ENCODE measurements around the gene IL20RB. TPM values are rescaled to one million over a fixed set of nuclear protein-coding genes. Genes with fewer than 3 reads are reported as not detected.
"Not testable (repeated sequence)": the region's sequence is repeated elsewhere in the genome, so short reads cannot be mapped to it uniquely, and the experiment has no call there.

IL20RB gene
- total and polyA plus RNA-seq, 2 of the 4 experiments (the other 2 are of a cell fraction): 0.72 to 0.97 TPM

- TF ChIP-seq, protein P1, sequence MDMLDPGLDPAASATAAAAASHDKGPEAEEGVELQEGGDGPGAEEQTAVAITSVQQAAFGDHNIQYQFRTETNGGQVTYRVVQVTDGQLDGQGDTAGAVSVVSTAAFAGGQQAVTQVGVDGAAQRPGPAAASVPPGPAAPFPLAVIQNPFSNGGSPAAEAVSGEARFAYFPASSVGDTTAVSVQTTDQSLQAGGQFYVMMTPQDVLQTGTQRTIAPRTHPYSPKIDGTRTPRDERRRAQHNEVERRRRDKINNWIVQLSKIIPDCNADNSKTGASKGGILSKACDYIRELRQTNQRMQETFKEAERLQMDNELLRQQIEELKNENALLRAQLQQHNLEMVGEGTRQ (IDR thresholded peaks at IDR 0.05; ENCODE audit: low read depth, low read length): no peak
- TF ChIP-seq NFE2L2 (IDR thresholded peaks at IDR 0.05; ENCODE audit: low read depth, low read length): no peak
Measured at GRCh38 chr3:137013951-137014688, 56.3 kb downstream of the IL20RB start (continued).

DNA sequence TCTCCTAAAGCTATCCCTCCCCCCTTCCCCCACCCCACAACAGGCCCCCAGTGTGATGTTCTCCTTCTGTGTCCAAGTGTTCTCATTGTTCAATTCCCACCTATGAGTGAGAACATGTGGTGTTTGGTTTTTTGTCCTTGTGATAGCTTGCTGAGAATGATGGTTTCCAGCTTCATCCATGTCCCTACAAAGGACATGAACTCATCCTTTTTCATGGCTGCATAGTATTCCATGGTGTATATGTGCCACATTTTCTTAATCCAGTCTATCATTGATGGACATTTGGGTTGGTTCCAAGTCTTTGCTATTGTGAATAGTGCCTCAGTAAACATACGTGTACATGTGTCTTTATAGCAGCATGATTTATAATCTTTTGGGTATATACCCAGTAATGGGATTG lies 59.5 kb downstream of the IL20RB start:
- H3K4me1 ChIP-seq (ENCODE audit: control insufficient read depth, insufficient read depth, low read length); ATAC-seq (ENCODE audit: low read depth); H3K18ac ChIP-seq (ENCODE audit: low read depth, low read length); H4K5ac ChIP-seq (ENCODE audit: low read depth, low read length); in situ Hi-C loops (cut with MboI; ENCODE audit: low sequenced_read_pairs); H3K9me3 ChIP-seq (ENCODE audit: control insufficient read depth, insufficient read depth, low read length); H2BK120ac ChIP-seq (ENCODE audit: low read depth, low read length); dilution Hi-C loops (cut with HindIII; ENCODE audit: low sequenced_read_pairs, unreplicated experiment); H2AK9ac ChIP-seq (replicated peaks; ENCODE audit: low read depth, low read length, poor library complexity); H2BK20ac ChIP-seq (ENCODE audit: low read depth, low read length); H2BK5ac ChIP-seq (ENCODE audit: low read depth, low read length, poor library complexity, severe bottlenecking); H4K8ac ChIP-seq (ENCODE audit: low read depth in 2 of 2, low read length in 2 of 2); H3K79me1 ChIP-seq (ENCODE audit: low read depth in 1 of 2, low read length in 2 of 2); DNase-seq; H3K4ac ChIP-seq (ENCODE audit: low read depth, low read length); H2AFZ ChIP-seq (replicated peaks; ENCODE audit: low read length, poor library complexity); H3K9me1 ChIP-seq (ENCODE audit: insufficient read depth, low read length); BruUV-seq (replicated peaks); H3K4me3 ChIP-seq (ENCODE audit: insufficient read depth, low read depth, low read length); CTCF ChIA-PET; H3K36me3 ChIP-seq (ENCODE audit: control insufficient read depth, insufficient read depth, low read length); H3K4me2 ChIP-seq (ENCODE audit: low read depth, low read length); H4K20me1 ChIP-seq (ENCODE audit: insufficient read depth, low read length); H3K23ac ChIP-seq (ENCODE audit: low read depth, low read length); H3K9ac ChIP-seq (ENCODE audit: low read depth, low read length); H2AK5ac ChIP-seq (ENCODE audit: low read depth, low read length); H3K27me3 ChIP-seq (ENCODE audit: control insufficient read depth, insufficient read depth, low read length); POLR2A ChIA-PET (ENCODE audit: unreplicated experiment); H2BK15ac ChIP-seq (ENCODE audit: low read depth, low read length); H3K27ac ChIP-seq (ENCODE audit: insufficient read depth, low read length); H3K14ac ChIP-seq (replicated peaks; ENCODE audit: low read depth, low read length); H3K56ac ChIP-seq (ENCODE audit: extremely low read depth, insufficient read depth, low read length); H4K91ac ChIP-seq (ENCODE audit: insufficient read depth, low read depth, low read length): not testable (repeated sequence)
- no CpG with 5 or more reads among the region's 1 CpG for WGBS, 2 experiments (ENCODE audit: extremely low coverage in 2 of 2, insufficient read length in 1 of 2)
- intact Hi-C loops (cut with micrococcal nuclease): loop anchor here (10.0 kb wide), 1 partner anchor 623 kb away; no protein-coding TSS in a partner anchor

Measured in IMR-90 (cell line).